ENCODE measurements around the gene APOF. TPM values are rescaled to one million over a fixed set of nuclear protein-coding genes. Genes with fewer than 3 reads are reported as not detected.

The APOF gene
- total RNA-seq, 1 donor from 2014 or later: not detected

DNA sequence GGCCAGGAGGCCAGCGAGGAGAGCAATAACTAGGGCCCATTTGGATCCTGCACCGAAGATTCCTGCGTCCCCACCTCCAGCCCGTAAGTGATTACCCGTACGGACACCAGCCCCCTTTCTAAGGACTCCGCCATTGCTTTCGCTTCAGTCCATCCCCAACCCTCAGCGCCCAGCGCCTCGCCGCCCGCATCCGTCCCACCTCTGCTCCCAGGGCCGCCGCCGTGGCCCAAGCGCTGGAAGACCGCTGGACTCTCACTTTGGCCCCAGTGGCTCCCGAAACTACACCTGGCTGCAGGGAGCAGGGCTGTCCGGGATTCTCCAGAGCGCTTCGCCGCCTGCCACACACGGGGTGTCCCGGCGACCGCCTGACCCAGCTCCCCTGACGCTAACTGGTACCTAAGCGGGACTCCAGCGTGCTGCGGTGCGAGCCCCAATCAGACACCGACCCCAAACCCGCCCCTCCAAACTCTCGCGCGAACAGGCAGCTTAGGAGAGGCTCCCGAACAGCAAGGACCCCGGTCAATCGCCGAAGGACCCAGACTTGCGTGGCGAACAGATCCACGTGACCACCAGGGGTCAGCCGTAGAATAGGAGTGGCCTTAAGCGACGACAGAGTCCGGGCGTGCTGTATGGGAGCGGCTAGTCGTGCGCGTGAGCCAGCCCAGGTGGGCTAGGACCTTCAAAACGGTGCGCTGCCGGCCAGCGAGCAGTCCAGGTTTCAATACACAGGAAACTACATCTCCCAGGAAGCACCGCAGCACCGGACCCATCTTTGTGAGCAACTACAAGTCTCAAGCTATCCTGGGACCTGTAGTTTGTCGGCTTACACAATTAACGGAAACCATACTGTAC is 46.8 kb downstream of the APOF start, which contains the start of gene CNPY2:
Gene CNPY2 (minus strand): TSS at position 367 of the 852 bp plus-strand sequence. CDS start 771 bp downstream, outside the sequence.
- Mint-ChIP-seq H3K27me3 (ENCODE audit: insufficient read depth, low read depth) (no peaks in the 10 kb centered on the region), H3K27ac (peak within 1 kb of the TSS; percentile 95), H3K4me3 (peak within 1 kb of the TSS; percentile 98), H3K9me3 (no peaks in the 10 kb centered on the region), H3K4me1 (peaks cover 11% of the 10 kb centered on the region), H3K36me3 (peaks cover 8% of the 10 kb centered on the region)
- Histone ChIP-seq H3K27me3 (no peaks in the 10 kb centered on the region), H3K27ac (peak within 1 kb of the TSS; percentile 43), H3K4me1 (peaks cover 13% of the 10 kb centered on the region), H3K4me2 (peak within 1 kb of the TSS; percentile 82), H3K79me2 (ENCODE audit: low read depth) (peaks cover 24% of the 10 kb centered on the region), H2AFZ (replicated peaks) (peak within 1 kb of the TSS; percentile 7), H3K36me3 (no peaks in the 10 kb centered on the region), H4K20me1 (ENCODE audit: low read depth) (no peaks in the 10 kb centered on the region), H3K4me3 (peak within 1 kb of the TSS; percentile 80), H3F3A (ENCODE audit: low read depth) (peaks cover 18% of the 10 kb centered on the region), H3K9ac (peak within 1 kb of the TSS; percentile 83), H3K9me3 (ENCODE audit: low read depth) (no peaks in the 10 kb centered on the region)
- no peak for TF ChIP-seq EZH2phosphoT487 (IDR thresholded peaks at IDR 0.05)
- TF ChIP-seq, protein P1, sequence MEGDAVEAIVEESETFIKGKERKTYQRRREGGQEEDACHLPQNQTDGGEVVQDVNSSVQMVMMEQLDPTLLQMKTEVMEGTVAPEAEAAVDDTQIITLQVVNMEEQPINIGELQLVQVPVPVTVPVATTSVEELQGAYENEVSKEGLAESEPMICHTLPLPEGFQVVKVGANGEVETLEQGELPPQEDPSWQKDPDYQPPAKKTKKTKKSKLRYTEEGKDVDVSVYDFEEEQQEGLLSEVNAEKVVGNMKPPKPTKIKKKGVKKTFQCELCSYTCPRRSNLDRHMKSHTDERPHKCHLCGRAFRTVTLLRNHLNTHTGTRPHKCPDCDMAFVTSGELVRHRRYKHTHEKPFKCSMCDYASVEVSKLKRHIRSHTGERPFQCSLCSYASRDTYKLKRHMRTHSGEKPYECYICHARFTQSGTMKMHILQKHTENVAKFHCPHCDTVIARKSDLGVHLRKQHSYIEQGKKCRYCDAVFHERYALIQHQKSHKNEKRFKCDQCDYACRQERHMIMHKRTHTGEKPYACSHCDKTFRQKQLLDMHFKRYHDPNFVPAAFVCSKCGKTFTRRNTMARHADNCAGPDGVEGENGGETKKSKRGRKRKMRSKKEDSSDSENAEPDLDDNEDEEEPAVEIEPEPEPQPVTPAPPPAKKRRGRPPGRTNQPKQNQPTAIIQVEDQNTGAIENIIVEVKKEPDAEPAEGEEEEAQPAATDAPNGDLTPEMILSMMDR (IDR thresholded peaks at IDR 0.05): peak; percentile 43
- TF ChIP-seq EZH2 (IDR thresholded peaks at IDR 0.05): no peak
- peak; percentile 98 for DNase-seq (ENCODE audit: low spot score)

DNA sequence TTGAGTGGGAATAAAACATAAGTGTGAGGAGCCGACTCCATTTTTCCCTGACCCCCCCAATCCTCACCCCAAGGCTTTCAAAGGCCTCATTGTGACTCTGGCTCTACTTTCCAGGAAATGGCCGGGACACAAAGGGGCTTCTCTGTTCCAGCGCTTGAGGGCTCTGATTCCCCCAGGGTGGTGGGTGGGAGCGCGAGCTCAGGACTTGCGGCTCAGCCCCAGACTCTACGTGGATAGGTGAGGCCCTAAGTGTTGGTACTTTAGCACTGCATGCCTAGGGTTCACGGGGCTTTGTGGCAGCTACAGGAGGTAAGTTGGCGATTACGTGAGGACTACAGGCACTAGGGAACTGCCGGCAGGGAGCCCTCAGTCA is 47.4 kb downstream of the APOF start:
- Histone ChIP-seq H3K4me3 (peak overlapping the region; percentile 80), H2AFZ (replicated peaks) (no peak overlapping the region), H3K4me1 (peaks cover 13% of the 10 kb centered on the region), H3K9me3 (ENCODE audit: low read depth) (no peaks in the 10 kb centered on the region), H3K36me3 (no peaks in the 10 kb centered on the region), H3K9ac (peak overlapping the region; percentile 83), H3K27me3 (no peaks in the 10 kb centered on the region), H3F3A (ENCODE audit: low read depth) (peaks cover 18% of the 10 kb centered on the region), H4K20me1 (ENCODE audit: low read depth) (no peaks in the 10 kb centered on the region), H3K27ac (peak overlapping the region; percentile 43), H3K79me2 (ENCODE audit: low read depth) (peaks cover 24% of the 10 kb centered on the region), H3K4me2 (peak overlapping the region; percentile 82)
- Mint-ChIP-seq H3K4me3 (peak overlapping the region; percentile 98), H3K27ac (peak overlapping the region; percentile 95), H3K4me1 (peaks cover 11% of the 10 kb centered on the region), H3K36me3 (peaks cover 8% of the 10 kb centered on the region), H3K9me3 (no peaks in the 10 kb centered on the region), H3K27me3 (ENCODE audit: insufficient read depth, low read depth) (no peaks in the 10 kb centered on the region)
- DNase-seq (ENCODE audit: low spot score): peak; percentile 49
- TF ChIP-seq, protein P1 (IDR thresholded peaks at IDR 0.05): no peak
- TF ChIP-seq EZH2 (IDR thresholded peaks at IDR 0.05) (no peak), EZH2phosphoT487 (IDR thresholded peaks at IDR 0.05) (no peak)

DNA sequence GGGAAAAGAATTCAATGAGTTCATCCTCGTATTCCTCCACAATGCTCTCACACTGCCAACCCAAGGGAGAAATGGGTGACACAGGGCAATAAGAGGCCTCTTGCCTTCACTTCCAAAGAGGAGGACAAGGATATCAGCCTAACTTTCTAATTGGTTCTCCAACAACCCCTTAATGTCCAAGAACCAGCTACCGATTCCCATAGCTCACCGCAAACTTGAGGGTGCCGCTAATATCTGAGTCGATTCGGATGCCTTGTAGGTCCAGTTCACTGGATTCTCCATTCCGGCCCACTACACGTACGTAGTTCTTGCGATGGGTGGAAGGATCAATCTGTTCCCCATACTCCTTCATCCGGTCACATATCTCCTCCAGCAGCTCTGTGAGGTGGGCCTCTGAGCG is 51.7 kb downstream of the APOF start:
- no peak overlapping the region for H3K27ac Mint-ChIP-seq
- Histone ChIP-seq H3K9me3 (ENCODE audit: low read depth) (no peaks in the 10 kb centered on the region), H3K79me2 (ENCODE audit: low read depth) (peaks cover 24% of the 10 kb centered on the region), H3F3A (ENCODE audit: low read depth) (peaks cover 4% of the 10 kb centered on the region), H3K36me3 (peaks cover 6% of the 10 kb centered on the region), H3K27me3 (no peaks in the 10 kb centered on the region), H3K4me1 (peaks cover 8% of the 10 kb centered on the region), H4K20me1 (ENCODE audit: low read depth) (no peaks in the 10 kb centered on the region), H2AFZ (replicated peaks) (no peak overlapping the region), H3K27ac (peak overlapping the region; percentile 11), H3K4me2 (no peak overlapping the region), H3K4me3 (no peak overlapping the region), H3K9ac (no peak overlapping the region)
- no peak for DNase-seq (ENCODE audit: low spot score)
- TF ChIP-seq EZH2phosphoT487 (IDR thresholded peaks at IDR 0.05) (no peak), EZH2 (IDR thresholded peaks at IDR 0.05) (no peak)
- TF ChIP-seq, protein P1 (IDR thresholded peaks at IDR 0.05): no peak
- H3K36me3 Mint-ChIP-seq: peaks cover 12% of the 10 kb centered on the region
- H3K9me3 Mint-ChIP-seq: no peaks in the 10 kb centered on the region
- H3K4me1 Mint-ChIP-seq: peaks cover 9% of the 10 kb centered on the region
- H3K27me3 Mint-ChIP-seq (ENCODE audit: insufficient read depth, low read depth): no peaks in the 10 kb centered on the region
- H3K4me3 Mint-ChIP-seq: no peak overlapping the region

Small RNAs within 50 kb of the gene (small RNA-seq; reads per million reads assigned to genes)
- not detected for gene RNU7-40P

Other genes starting within 250 kb of the APOF start
- gene RPL41, start 246.2 kb downstream of the APOF start, total RNA-seq (ENCODE audit: low replicate concordance): 3,372 and 3,805 TPM in 2 replicates
- 10.3 and 10.8 TPM in 2 replicates for gene ZC3H10, start 244.6 kb downstream of the APOF start, total RNA-seq (ENCODE audit: low replicate concordance)
- 75.3 and 146 TPM in 2 replicates for gene ESYT1, start 234.6 kb downstream of the APOF start, total RNA-seq (ENCODE audit: low replicate concordance)
- gene MYL6B, start 210.3 kb downstream of the APOF start, total RNA-seq (ENCODE audit: low replicate concordance): 131 and 198 TPM in 2 replicates
- gene MYL6, start 204.5 kb downstream of the APOF start, total RNA-seq (ENCODE audit: low replicate concordance): 1,139 and 1,233 TPM in 2 replicates
- gene SMARCC2, start 173.4 kb downstream of the APOF start, total RNA-seq (ENCODE audit: low replicate concordance): 92.3 and 103 TPM in 2 replicates
- 52.1 and 68.9 TPM in 2 replicates for gene RNF41, start 140.9 kb downstream of the APOF start, total RNA-seq (ENCODE audit: low replicate concordance)
- 27.9 and 40.9 TPM in 2 replicates for gene NABP2, start 138.5 kb downstream of the APOF start, total RNA-seq (ENCODE audit: low replicate concordance)
- gene SLC39A5, start 132.8 kb downstream of the APOF start, total RNA-seq (ENCODE audit: low replicate concordance): 0.54 and 1.5 TPM in 2 replicates
- gene ANKRD52, start 104.5 kb downstream of the APOF start, total RNA-seq (ENCODE audit: low replicate concordance): 9.1 and 18.1 TPM in 2 replicates
- gene COQ10A, start 95.9 kb downstream of the APOF start, total RNA-seq (ENCODE audit: low replicate concordance): 32.1 and 41.8 TPM in 2 replicates
- gene CS, start 62.5 kb downstream of the APOF start, total RNA-seq (ENCODE audit: low replicate concordance): 91.1 and 133 TPM in 2 replicates
- gene CNPY2, start 46.9 kb downstream of the APOF start, total RNA-seq (ENCODE audit: low replicate concordance): 107 and 128 TPM in 2 replicates
- gene PAN2, start 28.9 kb downstream of the APOF start, total RNA-seq (ENCODE audit: low replicate concordance): 61.9 and 116 TPM in 2 replicates
- 0.31 and 1.5 TPM in 2 replicates for gene IL23A, start 24.0 kb downstream of the APOF start, total RNA-seq (ENCODE audit: low replicate concordance)
- gene STAT2, start 2.8 kb downstream of the APOF start, total RNA-seq (ENCODE audit: low replicate concordance): 86.4 and 105 TPM in 2 replicates
- 56.3 and 79.1 TPM in 2 replicates for gene TIMELESS, start 86.6 kb upstream of the APOF start, total RNA-seq (ENCODE audit: low replicate concordance)
- gene MIP, start 91.8 kb upstream of the APOF start, total RNA-seq (ENCODE audit: low replicate concordance): 0.03 TPM in 1 of 2 replicates, not detected in the other
- 2.6 and 3.0 TPM in 2 replicates for gene SPRYD4, start 105.7 kb upstream of the APOF start, total RNA-seq (ENCODE audit: low replicate concordance)
- 2.3 and 2.9 TPM in 2 replicates for gene GLS2, start 125.3 kb upstream of the APOF start, total RNA-seq (ENCODE audit: low replicate concordance)
- gene RBMS2, start 159.0 kb upstream of the APOF start, total RNA-seq (ENCODE audit: low replicate concordance): 12.9 and 13.1 TPM in 2 replicates